ENCODE measurements around the gene MPZL1.

DNA sequence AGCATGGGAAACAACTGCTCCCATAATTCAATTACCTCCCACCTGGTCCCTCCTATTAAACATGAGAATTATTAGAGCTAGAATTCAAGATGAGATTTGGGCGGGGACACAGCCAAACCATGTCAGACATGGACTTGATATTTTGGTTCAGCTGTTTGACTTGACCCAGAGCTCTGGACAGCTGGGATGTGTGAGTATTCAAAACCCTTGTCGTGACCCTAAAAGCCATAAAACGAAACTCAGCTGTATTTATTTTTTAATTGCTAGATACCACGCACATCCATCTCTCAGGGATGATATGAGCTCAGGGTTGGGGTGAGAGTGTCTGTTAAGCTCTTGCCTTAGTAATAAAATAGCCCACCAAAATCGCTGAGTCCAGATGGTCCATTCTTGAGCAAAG lies 46.3 kb upstream of the MPZL1 start:
- TF ChIP-seq, protein P1, sequence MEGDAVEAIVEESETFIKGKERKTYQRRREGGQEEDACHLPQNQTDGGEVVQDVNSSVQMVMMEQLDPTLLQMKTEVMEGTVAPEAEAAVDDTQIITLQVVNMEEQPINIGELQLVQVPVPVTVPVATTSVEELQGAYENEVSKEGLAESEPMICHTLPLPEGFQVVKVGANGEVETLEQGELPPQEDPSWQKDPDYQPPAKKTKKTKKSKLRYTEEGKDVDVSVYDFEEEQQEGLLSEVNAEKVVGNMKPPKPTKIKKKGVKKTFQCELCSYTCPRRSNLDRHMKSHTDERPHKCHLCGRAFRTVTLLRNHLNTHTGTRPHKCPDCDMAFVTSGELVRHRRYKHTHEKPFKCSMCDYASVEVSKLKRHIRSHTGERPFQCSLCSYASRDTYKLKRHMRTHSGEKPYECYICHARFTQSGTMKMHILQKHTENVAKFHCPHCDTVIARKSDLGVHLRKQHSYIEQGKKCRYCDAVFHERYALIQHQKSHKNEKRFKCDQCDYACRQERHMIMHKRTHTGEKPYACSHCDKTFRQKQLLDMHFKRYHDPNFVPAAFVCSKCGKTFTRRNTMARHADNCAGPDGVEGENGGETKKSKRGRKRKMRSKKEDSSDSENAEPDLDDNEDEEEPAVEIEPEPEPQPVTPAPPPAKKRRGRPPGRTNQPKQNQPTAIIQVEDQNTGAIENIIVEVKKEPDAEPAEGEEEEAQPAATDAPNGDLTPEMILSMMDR (IDR thresholded peaks at IDR 0.05), result no peak
- no peak for TF ChIP-seq POLR2A (IDR thresholded peaks at IDR 0.05)

Data from ovary (tissue), 3 donors.